GM12878 (cell line): ENCODE measurements around the gene MEF2C.

Experiments used
- CBX5 ChIP-seq: sonication (generic); IDR thresholded peaks from 2 replicates; pipeline ENCODE4 v1.6.1; 2016; ENCODE audit warnings: low read depth, moderate library complexity, mild to moderate bottlenecking, inconsistent platforms
- DPF2 ChIP-seq: fragments of 450-650 bp; IDR thresholded peaks from 2 replicates; pipeline ENCODE4 v1.6.1; 2017; ENCODE audit warnings: mild to moderate bottlenecking
- EZH2 ChIP-seq: IDR thresholded peaks from 2 replicates; pipeline ENCODE4 v1.6.1; 2012; ENCODE audit warnings: low read depth, mild to moderate bottlenecking, control low read depth, inconsistent platforms, low read length, borderline replicate concordance; ENCODE audit not compliant: control insufficient read depth
- NRF1 ChIP-seq: conservative IDR thresholded peaks from 2 replicates; pipeline ENCODE4 v1.6.1; 2011; ENCODE audit warnings: mild to moderate bottlenecking, low read depth, low read length, improper control_type of control experiment
- POLR2A ChIP-seq: IDR thresholded peaks from 2 replicates; pipeline ENCODE4 v1.6.1; 2011; ENCODE audit warnings: low read depth, mild to moderate bottlenecking, low read length
- RCOR1 ChIP-seq: conservative IDR thresholded peaks from 2 replicates; pipeline ENCODE4 v1.6.1; 2012; ENCODE audit warnings: low read depth, low read length, improper control_type of control experiment
- RELA ChIP-seq: fragments of 450-650 bp; IDR thresholded peaks from 2 replicates; pipeline ENCODE4 v1.8.0; 2014; ENCODE audit warnings: borderline replicate concordance; ENCODE audit not compliant: partially characterized antibody
- SRF ChIP-seq, 2 experiments: IDR thresholded peaks; 2 replicates each; pipeline ENCODE4 v1.6.1; 2011; ENCODE audit warnings: low read depth in 2 of 2, low read length in 2 of 2, mild to moderate bottlenecking in 1 of 2, moderate library complexity in 1 of 2
- ZBTB11 ChIP-seq: fragments of 450-650 bp; formaldehyde crosslinking; IDR thresholded peaks from 2 replicates; pipeline ENCODE4 v1.5.0; 2022; ENCODE audit warnings: mild to moderate bottlenecking, missing genetic modification characterization
- ZNF207 ChIP-seq: fragments of 450-650 bp; IDR thresholded peaks from 2 replicates; pipeline ENCODE4 v1.6.1; 2014; ENCODE audit warnings: antibody characterized with exemption, mild to moderate bottlenecking, borderline replicate concordance
- ZSCAN29 ChIP-seq: fragments of 450-650 bp; IDR thresholded peaks from 2 replicates; pipeline ENCODE4 v1.6.1; 2017; ENCODE audit warnings: mild to moderate bottlenecking, moderate library complexity
- TF ChIP-seq, protein P1 (sequence below), 3 experiments: IDR thresholded peaks in 2 of 3; conservative IDR thresholded peaks in 1 of 3; 2 replicates each; pipeline ENCODE4 v1.5.1; 2011; ENCODE audit warnings: low read depth in 3 of 3, low read length in 3 of 3, mild to moderate bottlenecking in 3 of 3, control low read depth in 2 of 3, moderate library complexity in 2 of 3, inconsistent platforms in 1 of 3, mixed read lengths in 1 of 3; ENCODE audit not compliant: control insufficient read depth in 2 of 3, insufficient read depth in 1 of 3; ENCODE audit errors: extremely low read depth in 1 of 3
- TF ChIP-seq, protein P2 (sequence below): fragments of 450-650 bp; IDR thresholded peaks from 2 replicates; pipeline ENCODE4 v1.6.1; 2017; ENCODE audit warnings: antibody characterized with exemption, mild to moderate bottlenecking, moderate library complexity
- TF ChIP-seq, protein P3 (sequence below): IDR thresholded peaks from 2 replicates; pipeline ENCODE4 v1.6.1; 2011; ENCODE audit warnings: borderline replicate concordance, low read depth, mild to moderate bottlenecking, moderate library complexity, mixed read lengths, low read length; ENCODE audit not compliant: insufficient read depth; ENCODE audit errors: extremely low read length

GRCh38 chr5:88930335-88930734 lies 47.4 kb upstream of the MEF2C start:
- TF ChIP-seq RELA, result no peak
- TF ChIP-seq, protein P1, sequence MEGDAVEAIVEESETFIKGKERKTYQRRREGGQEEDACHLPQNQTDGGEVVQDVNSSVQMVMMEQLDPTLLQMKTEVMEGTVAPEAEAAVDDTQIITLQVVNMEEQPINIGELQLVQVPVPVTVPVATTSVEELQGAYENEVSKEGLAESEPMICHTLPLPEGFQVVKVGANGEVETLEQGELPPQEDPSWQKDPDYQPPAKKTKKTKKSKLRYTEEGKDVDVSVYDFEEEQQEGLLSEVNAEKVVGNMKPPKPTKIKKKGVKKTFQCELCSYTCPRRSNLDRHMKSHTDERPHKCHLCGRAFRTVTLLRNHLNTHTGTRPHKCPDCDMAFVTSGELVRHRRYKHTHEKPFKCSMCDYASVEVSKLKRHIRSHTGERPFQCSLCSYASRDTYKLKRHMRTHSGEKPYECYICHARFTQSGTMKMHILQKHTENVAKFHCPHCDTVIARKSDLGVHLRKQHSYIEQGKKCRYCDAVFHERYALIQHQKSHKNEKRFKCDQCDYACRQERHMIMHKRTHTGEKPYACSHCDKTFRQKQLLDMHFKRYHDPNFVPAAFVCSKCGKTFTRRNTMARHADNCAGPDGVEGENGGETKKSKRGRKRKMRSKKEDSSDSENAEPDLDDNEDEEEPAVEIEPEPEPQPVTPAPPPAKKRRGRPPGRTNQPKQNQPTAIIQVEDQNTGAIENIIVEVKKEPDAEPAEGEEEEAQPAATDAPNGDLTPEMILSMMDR (IDR thresholded peaks at IDR 0.05 in 2 of 3, conservative IDR thresholded peaks at IDR 0.05 in 1 of 3; ENCODE audit: control insufficient read depth in 2 of 3, extremely low read depth in 1 of 3, insufficient read depth in 1 of 3, low read depth in 3 of 3, low read length in 3 of 3), result no peak
- TF ChIP-seq DPF2, result no peak
- TF ChIP-seq POLR2A, result no peak
- TF ChIP-seq ZSCAN29, result no peak
- TF ChIP-seq RCOR1, result no peak
- TF ChIP-seq, protein P2, sequence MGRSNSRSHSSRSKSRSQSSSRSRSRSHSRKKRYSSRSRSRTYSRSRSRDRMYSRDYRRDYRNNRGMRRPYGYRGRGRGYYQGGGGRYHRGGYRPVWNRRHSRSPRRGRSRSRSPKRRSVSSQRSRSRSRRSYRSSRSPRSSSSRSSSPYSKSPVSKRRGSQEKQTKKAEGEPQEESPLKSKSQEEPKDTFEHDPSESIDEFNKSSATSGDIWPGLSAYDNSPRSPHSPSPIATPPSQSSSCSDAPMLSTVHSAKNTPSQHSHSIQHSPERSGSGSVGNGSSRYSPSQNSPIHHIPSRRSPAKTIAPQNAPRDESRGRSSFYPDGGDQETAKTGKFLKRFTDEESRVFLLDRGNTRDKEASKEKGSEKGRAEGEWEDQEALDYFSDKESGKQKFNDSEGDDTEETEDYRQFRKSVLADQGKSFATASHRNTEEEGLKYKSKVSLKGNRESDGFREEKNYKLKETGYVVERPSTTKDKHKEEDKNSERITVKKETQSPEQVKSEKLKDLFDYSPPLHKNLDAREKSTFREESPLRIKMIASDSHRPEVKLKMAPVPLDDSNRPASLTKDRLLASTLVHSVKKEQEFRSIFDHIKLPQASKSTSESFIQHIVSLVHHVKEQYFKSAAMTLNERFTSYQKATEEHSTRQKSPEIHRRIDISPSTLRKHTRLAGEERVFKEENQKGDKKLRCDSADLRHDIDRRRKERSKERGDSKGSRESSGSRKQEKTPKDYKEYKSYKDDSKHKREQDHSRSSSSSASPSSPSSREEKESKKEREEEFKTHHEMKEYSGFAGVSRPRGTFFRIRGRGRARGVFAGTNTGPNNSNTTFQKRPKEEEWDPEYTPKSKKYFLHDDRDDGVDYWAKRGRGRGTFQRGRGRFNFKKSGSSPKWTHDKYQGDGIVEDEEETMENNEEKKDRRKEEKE, result no peak
- TF ChIP-seq NRF1, result no peak
- TF ChIP-seq CBX5, result no peak
- TF ChIP-seq EZH2, result no peak
- TF ChIP-seq ZNF207, result no peak
- no peak for TF ChIP-seq SRF (IDR thresholded peaks at IDR 0.05; ENCODE audit: low read depth in 2 of 2, low read length in 2 of 2)
- TF ChIP-seq, protein P3, sequence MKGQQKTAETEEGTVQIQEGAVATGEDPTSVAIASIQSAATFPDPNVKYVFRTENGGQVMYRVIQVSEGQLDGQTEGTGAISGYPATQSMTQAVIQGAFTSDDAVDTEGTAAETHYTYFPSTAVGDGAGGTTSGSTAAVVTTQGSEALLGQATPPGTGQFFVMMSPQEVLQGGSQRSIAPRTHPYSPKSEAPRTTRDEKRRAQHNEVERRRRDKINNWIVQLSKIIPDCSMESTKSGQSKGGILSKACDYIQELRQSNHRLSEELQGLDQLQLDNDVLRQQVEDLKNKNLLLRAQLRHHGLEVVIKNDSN, result no peak
- TF ChIP-seq ZBTB11 (CRISPR knock-in tag), result no peak
